OCI-LY7 (cell line): ENCODE results near the gene ADAMTS17.

Experiments
- EZH2phosphoT487 ChIP-seq: fragments of 200-600 bp; sonication (generic); IDR thresholded peaks from 2 replicates; pipeline ENCODE4 v1.6.1; 2018; ENCODE audit warnings: low read depth, borderline replicate concordance, mild to moderate bottlenecking, mixed run types, antibody characterized with exemption, low read length, moderate library complexity, mixed read lengths
- TF ChIP-seq, protein P1 (sequence below): fragments of 200-600 bp; sonication (generic); conservative IDR thresholded peaks from 2 replicates; pipeline ENCODE4 v1.5.1; 2014; ENCODE audit warnings: mild to moderate bottlenecking, antibody characterized with exemption, low read length, moderate library complexity, mixed read lengths

DNA sequence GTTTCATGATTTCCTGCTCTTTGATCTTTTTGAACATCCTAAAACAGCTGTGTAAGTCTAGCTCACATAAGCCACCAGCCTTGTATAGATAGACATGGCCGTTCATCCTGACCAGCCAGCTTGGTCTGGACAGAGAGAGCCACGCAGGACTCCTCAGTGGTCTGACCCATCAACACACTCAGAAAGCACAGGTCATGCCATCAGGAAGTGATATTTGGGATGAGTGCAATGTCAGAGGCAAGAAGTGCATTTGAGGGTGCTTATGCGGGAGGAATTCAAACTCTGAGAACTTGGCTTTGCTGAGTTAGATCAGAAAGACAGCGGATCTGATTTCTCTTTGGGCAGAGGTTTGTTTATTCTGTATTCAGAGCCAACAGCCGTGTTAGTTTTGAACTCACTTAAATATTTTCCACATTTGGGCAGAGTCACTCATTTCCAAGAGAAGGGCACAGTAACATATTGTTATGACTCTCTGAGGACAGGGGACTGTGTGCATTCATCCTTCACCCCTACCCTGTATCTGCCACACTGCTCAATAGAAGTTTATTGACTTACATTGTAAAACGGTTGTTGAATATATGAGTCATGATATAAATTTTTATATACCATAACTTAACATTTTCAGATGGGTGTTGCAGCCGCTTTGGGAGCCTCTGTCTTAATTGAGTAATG is 383.2 kb downstream of the ADAMTS17 start:
- TF ChIP-seq, protein P1, sequence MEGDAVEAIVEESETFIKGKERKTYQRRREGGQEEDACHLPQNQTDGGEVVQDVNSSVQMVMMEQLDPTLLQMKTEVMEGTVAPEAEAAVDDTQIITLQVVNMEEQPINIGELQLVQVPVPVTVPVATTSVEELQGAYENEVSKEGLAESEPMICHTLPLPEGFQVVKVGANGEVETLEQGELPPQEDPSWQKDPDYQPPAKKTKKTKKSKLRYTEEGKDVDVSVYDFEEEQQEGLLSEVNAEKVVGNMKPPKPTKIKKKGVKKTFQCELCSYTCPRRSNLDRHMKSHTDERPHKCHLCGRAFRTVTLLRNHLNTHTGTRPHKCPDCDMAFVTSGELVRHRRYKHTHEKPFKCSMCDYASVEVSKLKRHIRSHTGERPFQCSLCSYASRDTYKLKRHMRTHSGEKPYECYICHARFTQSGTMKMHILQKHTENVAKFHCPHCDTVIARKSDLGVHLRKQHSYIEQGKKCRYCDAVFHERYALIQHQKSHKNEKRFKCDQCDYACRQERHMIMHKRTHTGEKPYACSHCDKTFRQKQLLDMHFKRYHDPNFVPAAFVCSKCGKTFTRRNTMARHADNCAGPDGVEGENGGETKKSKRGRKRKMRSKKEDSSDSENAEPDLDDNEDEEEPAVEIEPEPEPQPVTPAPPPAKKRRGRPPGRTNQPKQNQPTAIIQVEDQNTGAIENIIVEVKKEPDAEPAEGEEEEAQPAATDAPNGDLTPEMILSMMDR: no peak
- TF ChIP-seq EZH2phosphoT487: no peak
